ENCODE data around the gene PHF14.

DNA sequence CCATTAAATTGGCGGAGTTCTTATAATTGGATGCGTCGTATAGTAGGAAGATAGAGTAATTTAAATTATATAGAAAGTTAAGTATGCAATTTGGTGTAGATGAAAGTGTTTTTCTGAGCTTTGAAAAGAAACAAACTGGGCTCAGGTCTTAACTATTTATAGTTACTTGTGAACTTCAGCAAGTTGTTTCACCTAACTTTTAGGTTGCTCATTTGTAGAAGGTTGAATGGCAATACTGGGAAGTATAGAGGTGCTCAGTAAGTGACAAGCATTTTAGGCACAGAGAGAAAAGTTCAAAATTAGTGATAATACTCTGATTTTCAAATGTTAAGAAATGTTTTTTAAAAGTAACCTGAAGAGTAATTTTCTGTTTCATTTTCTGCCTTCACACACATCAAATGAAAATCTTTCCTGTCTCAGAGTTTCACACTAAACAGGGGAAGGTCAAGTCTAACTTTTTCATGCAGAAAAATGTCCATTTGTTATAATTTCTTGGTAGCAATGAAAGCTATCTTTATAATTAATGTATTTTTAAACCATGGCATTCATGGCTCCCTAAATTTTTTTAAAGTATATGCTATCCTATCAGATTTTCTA is 146.5 kb downstream of the PHF14 start:
- TF ChIP-seq, protein P1, sequence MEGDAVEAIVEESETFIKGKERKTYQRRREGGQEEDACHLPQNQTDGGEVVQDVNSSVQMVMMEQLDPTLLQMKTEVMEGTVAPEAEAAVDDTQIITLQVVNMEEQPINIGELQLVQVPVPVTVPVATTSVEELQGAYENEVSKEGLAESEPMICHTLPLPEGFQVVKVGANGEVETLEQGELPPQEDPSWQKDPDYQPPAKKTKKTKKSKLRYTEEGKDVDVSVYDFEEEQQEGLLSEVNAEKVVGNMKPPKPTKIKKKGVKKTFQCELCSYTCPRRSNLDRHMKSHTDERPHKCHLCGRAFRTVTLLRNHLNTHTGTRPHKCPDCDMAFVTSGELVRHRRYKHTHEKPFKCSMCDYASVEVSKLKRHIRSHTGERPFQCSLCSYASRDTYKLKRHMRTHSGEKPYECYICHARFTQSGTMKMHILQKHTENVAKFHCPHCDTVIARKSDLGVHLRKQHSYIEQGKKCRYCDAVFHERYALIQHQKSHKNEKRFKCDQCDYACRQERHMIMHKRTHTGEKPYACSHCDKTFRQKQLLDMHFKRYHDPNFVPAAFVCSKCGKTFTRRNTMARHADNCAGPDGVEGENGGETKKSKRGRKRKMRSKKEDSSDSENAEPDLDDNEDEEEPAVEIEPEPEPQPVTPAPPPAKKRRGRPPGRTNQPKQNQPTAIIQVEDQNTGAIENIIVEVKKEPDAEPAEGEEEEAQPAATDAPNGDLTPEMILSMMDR (IDR thresholded peaks at IDR 0.05): no peak
- TF ChIP-seq POLR2A (IDR thresholded peaks at IDR 0.05): no peak
